GM21825 (cell line): Measurements from ENCODE around the gene MED16.
"Not testable (repeated sequence)": the region's sequence is repeated elsewhere in the genome, so short reads cannot be mapped to it uniquely, and the experiment has no call there.

ENCODE experiments used
- ATAC-seq: cut with Tn5 transposase; IDR thresholded peaks from one replicate; pipeline ENCODE4 v1.9.1; 2021; ENCODE audit warnings: mild to moderate bottlenecking, moderate library complexity; ENCODE audit not compliant: unreplicated experiment

MED16 gene

GRCh38 chr19:840519-841206 lies 52.3 kb downstream of the MED16 start, which contains the start of gene PRTN3:
Gene PRTN3 (plus strand): TSS chr19:840999. CDS start chr19:841009, 10 bp downstream.
- no peak for ATAC-seq

GRCh38 chr19:835210-835810 lies 57.7 kb downstream of the MED16 start:
- ATAC-seq, result no peak

- ATAC-seq, result no peak
These were observed 58.8 kb downstream of the MED16 start for GRCh38 chr19:834216-834615.

GRCh38 chr19:831407-832369 lies 61.3 kb downstream of the MED16 start:
- ATAC-seq, result no peak

GRCh38 chr19:829129-829758 lies 63.7 kb downstream of the MED16 start:
- ATAC-seq, result no peak

- no peak for ATAC-seq
These were observed 65.2 kb downstream of the MED16 start, which contains the start of gene AZU1 for GRCh38 chr19:827710-828321. Gene AZU1 (plus strand): TSS chr19:827837. CDS start chr19:827847, 10 bp downstream.

GRCh38 chr19:827314-827709 lies 65.7 kb downstream of the MED16 start:
- ATAC-seq, result no peak

- ATAC-seq, result no peak
These were observed 66.9 kb downstream of the MED16 start for GRCh38 chr19:825897-826644.

- ATAC-seq, result no peak
These were observed 68.1 kb downstream of the MED16 start for GRCh38 chr19:824885-825284.

- ATAC-seq, result no peak
These were observed 69.3 kb downstream of the MED16 start for GRCh38 chr19:823565-824121.

GRCh38 chr19:821825-822503 lies 71.0 kb downstream of the MED16 start, which contains the start of gene PLPPR3:
Gene PLPPR3 (minus strand): TSS chr19:821955. CDS start chr19:821559, 396 bp downstream.
- ATAC-seq, result no peak

- no peak for ATAC-seq
These were observed 71.7 kb downstream of the MED16 start for GRCh38 chr19:821231-821824.

- ATAC-seq, result not testable (repeated sequence)
These were observed 72.8 kb downstream of the MED16 start for GRCh38 chr19:820212-820611.
